Neural cell (in vitro differentiated cells): ENCODE measurements around the gene ADPRHL1. TPM values are rescaled to one million over a fixed set of nuclear protein-coding genes. Genes with fewer than 3 reads are reported as not detected.

Experiments
- H2AFZ ChIP-seq: fragments of 200-600, 300-800 bp; sonication (generic), shearing (Covaris generic); 2 replicates; pipeline ENCODE4 v1.6.0; 2014; ENCODE audit warnings: low read depth, mild to moderate bottlenecking, antibody characterized with exemption, low read length, moderate library complexity
- H3F3A ChIP-seq: fragments of 200-600 bp; shearing (Covaris generic); 2 replicates; pipeline ENCODE4 v1.6.1; 2016; ENCODE audit warnings: mild to moderate bottlenecking, moderate library complexity, mixed read lengths, antibody characterized with exemption, low read length; ENCODE audit not compliant: insufficient read depth, poor library complexity, severe bottlenecking
- H3K27ac ChIP-seq: fragments of 200-600, 300-800 bp; sonication (generic), shearing (Covaris generic); 2 replicates; pipeline ENCODE4 v1.5.1; 2014; ENCODE audit warnings: mild to moderate bottlenecking, low read length, moderate library complexity
- H3K27me3 ChIP-seq: fragments of 300-800, 200-600 bp; sonication (generic), shearing (Covaris generic); 2 replicates; pipeline ENCODE4 v1.6.0; 2014; ENCODE audit warnings: mild to moderate bottlenecking, low read depth, low read length, moderate library complexity; ENCODE audit not compliant: insufficient read depth
- H3K36me3 ChIP-seq: fragments of 300-800, 200-600 bp; sonication (generic), shearing (Covaris generic); 2 replicates; pipeline ENCODE4 v1.5.1; 2014; ENCODE audit warnings: mild to moderate bottlenecking, antibody characterized with exemption, low read length, moderate library complexity; ENCODE audit not compliant: insufficient read depth
- H3K4me2 ChIP-seq: fragments of 300-800, 200-600 bp; sonication (generic), shearing (Covaris generic); 2 replicates; pipeline ENCODE4 v1.6.0; 2014; ENCODE audit warnings: mild to moderate bottlenecking, low read length
- H3K4me3 ChIP-seq: fragments of 300-800, 200-600 bp; sonication (generic), shearing (Covaris generic); 2 replicates; pipeline ENCODE4 v1.5.1; 2014; ENCODE audit warnings: mild to moderate bottlenecking, low read length, moderate library complexity
- H3K79me2 ChIP-seq: fragments of 200-600 bp; shearing (Covaris generic); replicated peaks from 2 replicates; pipeline ENCODE4 v1.6.0; 2014; ENCODE audit warnings: mild to moderate bottlenecking, low read length, moderate library complexity; ENCODE audit not compliant: insufficient read depth
- H3K9ac ChIP-seq: fragments of 300-800, 200-600 bp; sonication (generic), shearing (Covaris generic); 2 replicates; pipeline ENCODE4 v1.6.1; 2016; ENCODE audit warnings: mild to moderate bottlenecking, low read length, mixed read lengths
- H3K9me2 ChIP-seq: fragments of 200-600 bp; shearing (Covaris generic); 2 replicates; pipeline ENCODE4 v1.6.1; 2016; ENCODE audit warnings: mild to moderate bottlenecking, low read length, mixed read lengths; ENCODE audit not compliant: insufficient read depth
- H3K9me3 ChIP-seq: fragments of 200-600, 300-800 bp; sonication (generic), shearing (Covaris generic); 2 replicates; pipeline ENCODE4 v1.6.1; 2016; ENCODE audit warnings: mild to moderate bottlenecking, mixed run types, low read length, moderate library complexity, mixed read lengths
- H4K20me1 ChIP-seq: fragments of 200-600 bp; shearing (Covaris generic); 2 replicates; pipeline ENCODE4 v1.6.1; 2016; ENCODE audit warnings: mild to moderate bottlenecking, mixed run types; ENCODE audit not compliant: insufficient read depth
- CTCF ChIP-seq: fragments of 450-650 bp; IDR thresholded peaks from 2 replicates; pipeline ENCODE4 v1.5.1; 2014; ENCODE audit warnings: antibody characterized with exemption, mild to moderate bottlenecking, moderate library complexity; ENCODE audit not compliant: poor library complexity, severe bottlenecking
- EP300 ChIP-seq: fragments of 450-650 bp; conservative IDR thresholded peaks from 2 replicates; pipeline ENCODE4 v1.6.1; 2014; ENCODE audit warnings: antibody characterized with exemption, mild to moderate bottlenecking, moderate library complexity; ENCODE audit not compliant: poor library complexity, severe bottlenecking
- EZH2 ChIP-seq: fragments of 200-600, 300-800 bp; shearing (Covaris generic), sonication (generic); IDR thresholded peaks from 2 replicates; pipeline ENCODE4 v1.6.1; 2014; ENCODE audit warnings: antibody characterized with exemption, low read length, borderline replicate concordance, mild to moderate bottlenecking; ENCODE audit not compliant: insufficient read depth, poor library complexity, severe bottlenecking
- MXI1 ChIP-seq: fragments of 450-650 bp; conservative IDR thresholded peaks from 2 replicates; pipeline ENCODE4 v1.6.1; 2014; ENCODE audit warnings: antibody characterized with exemption, mild to moderate bottlenecking; ENCODE audit not compliant: poor library complexity, severe bottlenecking
- POLR2AphosphoS5 ChIP-seq: IDR thresholded peaks from 2 replicates; pipeline ENCODE4 v1.6.1; 2012
- RAD21 ChIP-seq: fragments of 450-650 bp; conservative IDR thresholded peaks from 2 replicates; pipeline ENCODE4 v1.6.1; 2014; ENCODE audit warnings: antibody characterized with exemption, mild to moderate bottlenecking, moderate library complexity
- REST ChIP-seq: IDR thresholded peaks from 2 replicates; pipeline ENCODE4 v1.6.1; 2012; ENCODE audit warnings: borderline replicate concordance
- SMC3 ChIP-seq: fragments of 450-650 bp; conservative IDR thresholded peaks from 2 replicates; pipeline ENCODE4 v1.6.1; 2014; ENCODE audit warnings: antibody characterized with exemption, mild to moderate bottlenecking, moderate library complexity; ENCODE audit not compliant: poor library complexity
- TAF1 ChIP-seq: IDR thresholded peaks from 2 replicates; pipeline ENCODE4 v1.6.1; 2012; ENCODE audit warnings: low read depth
- polyA plus RNA-seq: library from polyadenylated mRNA; depleted of rRNA; stranded (reverse); fragments of >200 nt; gene quantifications from 2 replicates; pipeline ENCODE4 v1.2.3, GENCODE V29; 2014

The ADPRHL1 gene
- polyA plus RNA-seq, 1 donor from 2014 or later, result 1.1 TPM

GRCh38 chr13:113426591-113426986 lies 26.7 kb downstream of the ADPRHL1 start:
- Histone ChIP-seq H2AFZ (no peak overlapping the region), H3K36me3 (no peaks in the 10 kb centered on the region), H3K4me2 (no peak overlapping the region), H3K4me3 (no peak overlapping the region), H3K9me3 (no peaks in the 10 kb centered on the region), H3F3A (no peaks in the 10 kb centered on the region), H3K27me3 (no peaks in the 10 kb centered on the region), H4K20me1 (no peaks in the 10 kb centered on the region), H3K27ac (no peak overlapping the region), H3K79me2 (no peaks in the 10 kb centered on the region), H3K9ac (no peak overlapping the region), H3K9me2 (no peaks in the 10 kb centered on the region)
- no peak for TF ChIP-seq CTCF

- Histone ChIP-seq H3K27me3 (no peaks in the 10 kb centered on the region), H3K36me3 (no peaks in the 10 kb centered on the region)
Measured at GRCh38 chr13:113425941-113426590, 27.2 kb downstream of the ADPRHL1 start.

GRCh38 chr13:113423520-113424163 lies 29.6 kb downstream of the ADPRHL1 start:
- Histone ChIP-seq H3F3A (no peaks in the 10 kb centered on the region), H3K9me2 (no peaks in the 10 kb centered on the region), H3K27me3 (no peaks in the 10 kb centered on the region), H3K4me2 (no peak overlapping the region), H2AFZ (no peak overlapping the region), H4K20me1 (no peaks in the 10 kb centered on the region), H3K9ac (no peak overlapping the region), H3K36me3 (no peaks in the 10 kb centered on the region), H3K9me3 (no peaks in the 10 kb centered on the region), H3K27ac (no peak overlapping the region), H3K79me2 (no peaks in the 10 kb centered on the region), H3K4me3 (no peak overlapping the region)
- TF ChIP-seq CTCF (no peak), RAD21 (no peak), EZH2 (no peak), SMC3 (no peak), MXI1 (no peak), TAF1 (no peak), POLR2AphosphoS5 (no peak), REST (no peak), EP300 (no peak)

More at GRCh38 chr13:113425941-113426590, 27.2 kb downstream of the ADPRHL1 start:
- H3F3A ChIP-seq, result no peaks in the 10 kb centered on the region
- no peak overlapping the region for H2AFZ ChIP-seq
- H3K9me2 ChIP-seq, result no peaks in the 10 kb centered on the region
- H3K79me2 ChIP-seq, result no peaks in the 10 kb centered on the region
- TF ChIP-seq TAF1 (no peak), MXI1 (no peak)
- no peak overlapping the region for H3K9ac ChIP-seq
- H3K9me3 ChIP-seq, result no peaks in the 10 kb centered on the region
- H3K4me2 ChIP-seq, result no peak overlapping the region
- no peaks in the 10 kb centered on the region for H4K20me1 ChIP-seq
- H3K27ac ChIP-seq, result no peak overlapping the region
- no peak overlapping the region for H3K4me3 ChIP-seq
